IMR-90 (cell line): Measurements from ENCODE around the gene TP73. TPM values are rescaled to one million over a fixed set of nuclear protein-coding genes. Genes with fewer than 3 reads are reported as not detected.

Experiments used
- ATAC-seq: fragments of 200-7000 bp; cut with Tn5 transposase; 2 replicates; pipeline ENCODE4 v1.9.1; 2020; ENCODE audit warnings: low read depth, mild to moderate bottlenecking, moderate library complexity
- BruUV-seq: library from RNA; stranded (reverse); fragments of 400-500 nt; replicated peaks from 2 replicates; lab custom pipeline; 2021; lab: Mats Ljungman, UMichigan
- CTCF ChIA-PET: fragments of 300-600 bp; formaldehyde crosslinking; extraction: SDS; loops from one replicate; lab custom pipeline; 2021; ENCODE audit warnings: antibody characterized with exemption; lab: Yijun Ruan, JAX
- POLR2A ChIA-PET: fragments of 300-600 bp; sonication (Branson Sonifier 250); formaldehyde crosslinking; loops from one replicate; lab custom pipeline; 2022; ENCODE audit warnings: antibody characterized with exemption; ENCODE audit not compliant: unreplicated experiment; lab: Charles Lee
- DNase-seq: peaks from one replicate; pipeline ENCODE4 v3.0.0; 2013
- H2AFZ ChIP-seq: replicated peaks from 2 replicates; pipeline ENCODE3; 2013; ENCODE audit warnings: low read length, mild to moderate bottlenecking; ENCODE audit not compliant: poor library complexity
- H2AK5ac ChIP-seq: 2 replicates; pipeline ENCODE4 v1.6.1; 2013; ENCODE audit warnings: low read depth, low read length, inconsistent platforms
- H2AK9ac ChIP-seq: replicated peaks from 2 replicates; pipeline ENCODE3; 2013; ENCODE audit warnings: mild to moderate bottlenecking, low read depth, low read length, moderate library complexity; ENCODE audit not compliant: poor library complexity
- H2BK120ac ChIP-seq: 2 replicates; pipeline ENCODE4 v1.6.1; 2013; ENCODE audit warnings: low read depth, low read length, inconsistent platforms
- H2BK15ac ChIP-seq: 3 replicates; pipeline ENCODE4 v1.6.1; 2013; ENCODE audit warnings: low read depth, low read length, inconsistent platforms
- H2BK20ac ChIP-seq: 2 replicates; pipeline ENCODE4 v1.6.1; 2013; ENCODE audit warnings: low read depth, mild to moderate bottlenecking, inconsistent platforms, low read length, moderate library complexity
- H2BK5ac ChIP-seq: 2 replicates; pipeline ENCODE4 v1.6.1; 2013; ENCODE audit warnings: mild to moderate bottlenecking, low read depth, low read length, inconsistent platforms; ENCODE audit not compliant: poor library complexity, severe bottlenecking
- H3K14ac ChIP-seq: replicated peaks from 2 replicates; pipeline ENCODE4 v1.6.1; 2013; ENCODE audit warnings: low read depth, low read length, inconsistent platforms
- H3K18ac ChIP-seq: 2 replicates; pipeline ENCODE4 v1.6.1; 2013; ENCODE audit warnings: low read depth, low read length, control low read depth
- H3K23ac ChIP-seq: 2 replicates; pipeline ENCODE4 v1.6.1; 2013; ENCODE audit warnings: low read depth, low read length, inconsistent platforms
- H3K27ac ChIP-seq: 2 replicates; pipeline ENCODE4 v1.5.1; 2013; ENCODE audit warnings: mild to moderate bottlenecking, control low read depth, low read length; ENCODE audit not compliant: insufficient read depth
- H3K27me3 ChIP-seq: 2 replicates; pipeline ENCODE4 v1.6.1; 2013; ENCODE audit warnings: low read length; ENCODE audit not compliant: control insufficient read depth, insufficient read depth
- H3K36me3 ChIP-seq: 2 replicates; pipeline ENCODE4 v1.6.1; 2013; ENCODE audit warnings: low read length, mixed read lengths; ENCODE audit not compliant: control insufficient read depth, insufficient read depth
- H3K4ac ChIP-seq: 2 replicates; pipeline ENCODE4 v1.6.1; 2013; ENCODE audit warnings: low read depth, low read length, inconsistent platforms
- H3K4me1 ChIP-seq: 2 replicates; pipeline ENCODE4 v1.6.1; 2013; ENCODE audit warnings: low read length, mixed read lengths; ENCODE audit not compliant: control insufficient read depth, insufficient read depth
- H3K4me2 ChIP-seq: 2 replicates; pipeline ENCODE4 v1.6.1; 2013; ENCODE audit warnings: low read depth, mild to moderate bottlenecking, control low read depth, low read length, moderate library complexity
- H3K4me3 ChIP-seq: 2 replicates; pipeline ENCODE4 v1.5.1; 2013; ENCODE audit warnings: low read depth, mild to moderate bottlenecking, control low read depth, low read length, moderate library complexity; ENCODE audit not compliant: insufficient read depth
- H3K56ac ChIP-seq: 2 replicates; pipeline ENCODE4 v1.6.1; 2013; ENCODE audit warnings: low read length, inconsistent platforms; ENCODE audit not compliant: insufficient read depth; ENCODE audit errors: extremely low read depth
- H3K79me1 ChIP-seq, 2 experiments: 2 replicates each; pipeline ENCODE4 v1.6.1; 2013; ENCODE audit warnings: low read length in 2 of 2, inconsistent platforms in 1 of 2, low read depth in 1 of 2
- H3K9ac ChIP-seq: 2 replicates; pipeline ENCODE4 v1.6.1; 2013; ENCODE audit warnings: low read depth, low read length, control low read depth
- H3K9me1 ChIP-seq: 2 replicates; pipeline ENCODE4 v1.6.1; 2013; ENCODE audit warnings: low read length, inconsistent platforms; ENCODE audit not compliant: insufficient read depth
- H3K9me3 ChIP-seq: 2 replicates; pipeline ENCODE4 v1.6.1; 2013; ENCODE audit warnings: low read length; ENCODE audit not compliant: control insufficient read depth, insufficient read depth
- H4K20me1 ChIP-seq: 2 replicates; pipeline ENCODE4 v1.6.1; 2013; ENCODE audit warnings: low read length, inconsistent platforms; ENCODE audit not compliant: insufficient read depth
- H4K5ac ChIP-seq: 2 replicates; pipeline ENCODE4 v1.6.1; 2013; ENCODE audit warnings: mild to moderate bottlenecking, low read depth, low read length, control low read depth
- H4K8ac ChIP-seq, 2 experiments: 2 replicates each; pipeline ENCODE4 v1.6.1; 2013; ENCODE audit warnings: low read depth in 2 of 2, low read length in 2 of 2, control low read depth in 1 of 2, inconsistent platforms in 1 of 2
- H4K91ac ChIP-seq: 2 replicates; pipeline ENCODE4 v1.6.1; 2013; ENCODE audit warnings: low read depth, low read length, inconsistent platforms; ENCODE audit not compliant: insufficient read depth
- BHLHE40 ChIP-seq: fragments of 150-350 bp; IDR thresholded peaks from 2 replicates; pipeline ENCODE4 v1.6.1; 2016; ENCODE audit warnings: mild to moderate bottlenecking, low read depth, low read length
- CEBPB ChIP-seq: IDR thresholded peaks from 2 replicates; pipeline ENCODE4 v1.6.1; 2012; ENCODE audit warnings: low read depth, low read length, improper control_type of control experiment
- CHD1 ChIP-seq: IDR thresholded peaks from 2 replicates; pipeline ENCODE4 v1.6.1; 2012; ENCODE audit warnings: low read depth, low read length, improper control_type of control experiment
- CTCF ChIP-seq: conservative IDR thresholded peaks from 2 replicates; pipeline ENCODE4 v1.5.1; 2012; ENCODE audit warnings: mild to moderate bottlenecking, low read depth, low read length, improper control_type of control experiment
- ELK1 ChIP-seq: fragments of 150-350 bp; IDR thresholded peaks from 2 replicates; pipeline ENCODE4 v1.6.1; 2016; ENCODE audit warnings: low read depth, mild to moderate bottlenecking, low read length, moderate library complexity, borderline replicate concordance
- FOS ChIP-seq: fragments of 150-350 bp; IDR thresholded peaks from 2 replicates; pipeline ENCODE4 v1.6.1; 2016; ENCODE audit warnings: low read depth, low read length
- MAFK ChIP-seq: IDR thresholded peaks from 2 replicates; pipeline ENCODE4 v1.6.1; 2012; ENCODE audit warnings: low read depth, low read length, improper control_type of control experiment
- MAZ ChIP-seq: IDR thresholded peaks from 2 replicates; pipeline ENCODE4 v1.6.1; 2012; ENCODE audit warnings: low read depth, mild to moderate bottlenecking, low read length, improper control_type of control experiment, moderate library complexity, borderline replicate concordance
- MXI1 ChIP-seq: IDR thresholded peaks from 2 replicates; pipeline ENCODE4 v1.6.1; 2012; ENCODE audit warnings: low read depth, mild to moderate bottlenecking, low read length, moderate library complexity, borderline replicate concordance
- NFE2L2 ChIP-seq: fragments of 150-350 bp; IDR thresholded peaks from 2 replicates; pipeline ENCODE4 v1.6.1; 2016; ENCODE audit warnings: low read depth, mild to moderate bottlenecking, low read length
- POLR2A ChIP-seq: IDR thresholded peaks from 2 replicates; pipeline ENCODE4 v1.6.1; 2012; ENCODE audit warnings: mild to moderate bottlenecking, low read depth, low read length
- RAD21 ChIP-seq: IDR thresholded peaks from 2 replicates; pipeline ENCODE4 v1.6.1; 2012; ENCODE audit warnings: low read length, improper control_type of control experiment
- RCOR1 ChIP-seq: IDR thresholded peaks from 2 replicates; pipeline ENCODE4 v1.6.1; 2012; ENCODE audit warnings: mild to moderate bottlenecking, low read length, improper control_type of control experiment; ENCODE audit not compliant: insufficient replicate concordance
- RFX5 ChIP-seq: IDR thresholded peaks from 2 replicates; pipeline ENCODE4 v1.8.0; 2012; ENCODE audit warnings: low read depth, mild to moderate bottlenecking, low read length, moderate library complexity
- SMC3 ChIP-seq: fragments of 150-350 bp; IDR thresholded peaks from 2 replicates; pipeline ENCODE4 v1.6.1; 2016; ENCODE audit warnings: low read depth, mild to moderate bottlenecking, antibody characterized with exemption, low read length, moderate library complexity
- USF2 ChIP-seq: fragments of 150-350 bp; IDR thresholded peaks from 2 replicates; pipeline ENCODE4 v1.6.1; 2017; ENCODE audit warnings: mild to moderate bottlenecking, antibody characterized with exemption, low read length, low read depth
- WGBS, 2 experiments: methylation state at CpG; one replicate each; pipeline versions ENCODE4 v1.1.5 to v1.1.7; 2013; ENCODE audit warnings: missing lambda C conversion rate in 2 of 2; ENCODE audit not compliant: insufficient read length in 1 of 2; ENCODE audit errors: extremely low coverage in 2 of 2; 5-methylcytosine and 5-hydroxymethylcytosine counted together
- dilution Hi-C: fragments of 300-500 bp; cut with HindIII; formaldehyde crosslinking; loops from one replicate; pipeline ENCODE4 v1.14.3; 2018; ENCODE audit warnings: low sequenced_read_pairs; ENCODE audit not compliant: unreplicated experiment
- in situ Hi-C: fragments of 300-500 bp; cut with MboI; formaldehyde crosslinking; loops from 3 replicates; pipeline ENCODE4 v1.14.3; 2019; ENCODE audit warnings: low sequenced_read_pairs, inconsistent platforms, mixed read lengths
- intact Hi-C: fragments of 100-400 bp; cut with micrococcal nuclease; formaldehyde crosslinking; loops from 2 replicates; pipeline ENCODE4 v1.10.0; 2022
- polyA plus RNA-seq, 3 experiments: library from polyadenylated mRNA; depleted of rRNA; stranded (reverse); fragments of >200 nt; gene quantifications; 2 replicates each; pipeline ENCODE4 v1.2.3, GENCODE V29; 2012; ENCODE audit warnings: low replicate concordance in 1 of 3
- total RNA-seq: library from RNA; depleted of rRNA; stranded (reverse); fragments of >200 nt; gene quantifications from 2 replicates; pipeline ENCODE4 v1.2.3, GENCODE V29; 2012

The TP73 gene
- total and polyA plus RNA-seq, 2 of the 4 experiments (the other 2 are of a cell fraction) = not detected

- H2AK5ac ChIP-seq = no peak overlapping the region
- no peak overlapping the region for H3K18ac ChIP-seq
- no peak overlapping the region for H3K4me2 ChIP-seq
- H3K9ac ChIP-seq = no peak overlapping the region
- ChIA-PET CTCF (no interaction called here), POLR2A (no interaction called here)
- dilution Hi-C loops = no loop called here
- H2BK20ac ChIP-seq = no peak overlapping the region
- ATAC-seq = no peak
- H4K8ac ChIP-seq = no peak overlapping the region
- H3K79me1 ChIP-seq = no peaks in the 10 kb centered on the region
- H4K5ac ChIP-seq = no peak overlapping the region
- H3K4me1 ChIP-seq = peaks cover 14% of the 10 kb centered on the region
- H3K4ac ChIP-seq = no peak overlapping the region
- H2AFZ ChIP-seq = no peak overlapping the region
- H2BK120ac ChIP-seq = no peak overlapping the region
- BruUV-seq = no TSS peak
- in situ Hi-C loops = no loop called here
- no peaks in the 10 kb centered on the region for H3K9me3 ChIP-seq
- no peak for TF ChIP-seq NFE2L2
- TF ChIP-seq RCOR1 = no peak
- no peak for TF ChIP-seq MAFK
- no peak for TF ChIP-seq RAD21
- TF ChIP-seq CTCF = no peak
- TF ChIP-seq RFX5 = no peak
- TF ChIP-seq POLR2A = no peak
- TF ChIP-seq SMC3 = no peak
- TF ChIP-seq FOS = no peak
- no peak for TF ChIP-seq ELK1
- TF ChIP-seq CEBPB = no peak
- no peak for TF ChIP-seq CHD1
- TF ChIP-seq BHLHE40 = no peak
- no peak for TF ChIP-seq USF2
- TF ChIP-seq MAZ = no peak
- TF ChIP-seq MXI1 = no peak
- peaks cover 37% of the 10 kb centered on the region for H3K36me3 ChIP-seq
- WGBS, 2 experiments = 79% methylated on average over 3 of the region's 14 CpGs; no CpG with 5 or more reads in 1 of the 2 experiments
- DNase-seq = no peak
- H3K14ac ChIP-seq = no peak overlapping the region
- no peak overlapping the region for H3K56ac ChIP-seq
- no peak overlapping the region for H2BK15ac ChIP-seq
- no peak overlapping the region for H3K4me3 ChIP-seq
- H4K91ac ChIP-seq = no peak overlapping the region
- no peaks in the 10 kb centered on the region for H3K27me3 ChIP-seq
- no peak overlapping the region for H2BK5ac ChIP-seq
- H3K27ac ChIP-seq = no peak overlapping the region
- peaks cover 4% of the 10 kb centered on the region; the same call in 1 of the 2 replicates for H3K9me1 ChIP-seq
- H2AK9ac ChIP-seq = no peak overlapping the region
- no peak overlapping the region for H3K23ac ChIP-seq
- no peaks in the 10 kb centered on the region for H4K20me1 ChIP-seq
- intact Hi-C loops = no loop called here
These were observed 126.4 kb downstream of the TP73 start for GRCh38 chr1:3778590-3779264.
